Aorta (tissue), 5 donors: Measurements from ENCODE around the gene ZMYND10. TPM values are rescaled to one million over a fixed set of nuclear protein-coding genes. Genes with fewer than 3 reads are reported as not detected.

ENCODE experiments used
- ATAC-seq: fragments of 200-7000 bp; cut with Tn5 transposase; one replicate; pipeline ENCODE4 v1.9.1; 2022; ENCODE audit warnings: moderate library complexity; ENCODE audit not compliant: low FRiP score
- DNase-seq, 2 donors: peaks; one replicate each; pipeline ENCODE4 v3.0.0-alpha.2; 2020
- H3K27ac ChIP-seq, 2 donors: one replicate each; pipeline ENCODE4 v1.5.1; 2013; ENCODE audit warnings: low read length in 2 of 2, mild to moderate bottlenecking in 2 of 2, moderate library complexity in 2 of 2, control low read depth in 1 of 2, inconsistent platforms in 1 of 2, low read depth in 1 of 2
- H3K27me3 ChIP-seq, 2 donors: one replicate each; pipeline ENCODE4 v1.6.1; 2013; ENCODE audit warnings: control low read depth in 1 of 2, low read length in 1 of 2, mild to moderate bottlenecking in 1 of 2, moderate library complexity in 1 of 2; ENCODE audit not compliant: insufficient read depth in 2 of 2, control insufficient read depth in 1 of 2
- H3K36me3 ChIP-seq, 2 donors: one replicate each; pipeline ENCODE4 v1.6.1; 2013; ENCODE audit warnings: control low read depth in 1 of 2, low read length in 1 of 2, mild to moderate bottlenecking in 1 of 2; ENCODE audit not compliant: insufficient read depth in 2 of 2, control insufficient read depth in 1 of 2
- H3K4me1 ChIP-seq, 2 donors: one replicate each; pipeline ENCODE4 v1.6.1; 2013; ENCODE audit warnings: low read length in 2 of 2, control low read depth in 1 of 2, mild to moderate bottlenecking in 1 of 2, moderate library complexity in 1 of 2; ENCODE audit not compliant: insufficient read depth in 2 of 2, control insufficient read depth in 1 of 2
- H3K4me3 ChIP-seq, 2 donors: one replicate each; pipeline ENCODE4 v1.5.1; 2013; ENCODE audit warnings: low read length in 2 of 2, control low read depth in 1 of 2, mild to moderate bottlenecking in 1 of 2
- H3K9me3 ChIP-seq: one replicate; pipeline ENCODE4 v1.6.1; 2013; ENCODE audit warnings: mild to moderate bottlenecking, low read length; ENCODE audit not compliant: control insufficient read depth
- WGBS, 2 donors: extraction: QIAGEN DNeasy Blood & Tissue Kit; methylation state at CpG; one replicate each; pipeline ENCODE4 v1.1.7; 2013; 5-methylcytosine and 5-hydroxymethylcytosine counted together
- intact Hi-C, 2 donors: fragments of 100-400 bp; cut with DNase I; formaldehyde crosslinking; loops; one replicate each; pipeline versions ENCODE4 v1.14.2 to v1.15.0; 2022
- polyA plus RNA-seq, 2 donors: library from polyadenylated mRNA; stranded (reverse); fragments of 200-250 nt; gene quantifications; one replicate each; pipeline ENCODE4 v1.2.3, GENCODE V29; 2013
- total RNA-seq, 2 donors: library from RNA; stranded (reverse); fragmentation: NEBNext Ultra II Directional; extraction: Animal tissue kit (Norgen Biotek cat#: 25700); gene quantifications; one replicate each; pipeline ENCODE4 v1.2.1, GENCODE V29; 2021
- donor health status: healthy with polysubstance abuse.
- donor health status: Bipolar disorder and iron deficiency.
- donor health status: DM: no; HTN: no; CAD: no.
- donor health status: DM: no; HTN: no; CAD: no.
- donor health status: DM: yes; HTN: yes; CAD: no.

The ZMYND10 gene
- total and polyA plus RNA-seq, 4 donors = 0.13 to 3.5 (median 0.82) TPM

DNA sequence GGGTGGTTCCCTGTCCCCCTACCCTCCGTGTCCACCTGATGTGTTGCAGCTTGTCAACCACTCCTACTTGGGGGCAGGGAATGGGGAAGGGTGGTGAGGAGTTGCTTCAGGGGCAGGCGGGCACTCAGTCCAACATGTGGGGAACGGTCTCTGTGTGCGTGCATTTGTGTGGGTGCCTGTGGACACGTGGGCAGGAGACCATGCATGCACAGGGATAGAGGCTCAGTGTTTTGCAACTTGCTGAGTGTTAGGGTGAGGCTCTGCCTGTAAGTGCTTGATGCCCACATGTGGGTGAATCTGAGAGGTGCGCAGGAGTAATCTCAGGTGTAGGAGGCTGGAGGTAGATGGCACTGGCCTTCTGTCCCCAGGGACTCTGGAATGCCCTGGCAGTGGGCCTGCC lies 38.2 kb upstream of the ZMYND10 start:
- Histone ChIP-seq H3K27me3 (no peaks in the 10 kb centered on the region), H3K27ac (no peak overlapping the region), H3K9me3 (no peaks in the 10 kb centered on the region), H3K4me1 (no peaks in the 10 kb centered on the region), H3K36me3 (no peaks in the 10 kb centered on the region), H3K4me3 (no peak overlapping the region)
- 91 to 93% methylated on average over 6 of the region's 6 CpGs for WGBS, 2 donors
- intact Hi-C loops = loop anchor here in 1 of 2 donors (10.0 kb wide), 1 partner anchor 91 kb away; no protein-coding TSS in a partner anchor
- DNase-seq = no peak
- ATAC-seq = no peak

GRCh38 chr3:50382722-50383121 lies 37.2 kb upstream of the ZMYND10 start:
- no peaks in the 10 kb centered on the region for H3K4me1 ChIP-seq
- no peak for DNase-seq
- no peaks in the 10 kb centered on the region for H3K27me3 ChIP-seq
- ATAC-seq = no peak
- H3K36me3 ChIP-seq = no peaks in the 10 kb centered on the region
- H3K4me3 ChIP-seq = no peak overlapping the region
- intact Hi-C loops = loop anchor here in 1 of 2 donors (10.0 kb wide), 1 partner anchor 92 kb away; no protein-coding TSS in a partner anchor
- no peak overlapping the region for H3K27ac ChIP-seq
- WGBS, 2 donors = 85 to 88% methylated on average over 12 of the region's 12 CpGs
- no peaks in the 10 kb centered on the region for H3K9me3 ChIP-seq

DNA sequence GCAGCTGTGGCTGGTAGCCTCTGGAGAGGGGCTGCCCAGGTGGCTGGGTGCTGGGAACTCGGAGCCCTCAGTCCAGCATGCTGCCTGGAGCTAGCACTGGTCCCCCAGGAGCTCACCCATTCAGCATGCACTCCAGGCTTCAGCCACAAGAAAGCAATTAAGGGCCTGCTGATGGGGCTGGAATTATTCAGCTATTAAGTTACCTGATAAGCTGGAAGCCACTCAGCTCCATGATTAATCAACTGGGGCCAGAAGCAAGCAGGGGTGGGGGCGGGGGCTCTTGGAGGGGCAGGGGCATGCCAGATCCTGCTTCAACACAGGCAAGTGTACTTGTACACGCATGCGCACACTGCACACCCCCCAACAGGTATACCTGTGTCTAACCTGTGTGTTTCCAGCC lies 35.9 kb upstream of the ZMYND10 start:
- WGBS, 2 donors = 95 to 98% methylated on average over 4 of the region's 4 CpGs
- intact Hi-C loops = loop anchor here in 1 of 2 donors (10.0 kb wide), 1 partner anchor 93 kb away; no protein-coding TSS in a partner anchor
- DNase-seq (no peak), ATAC-seq (no peak)
- no peaks in the 10 kb centered on the region for H3K27me3 ChIP-seq
- H3K4me3 ChIP-seq = no peak overlapping the region
- no peaks in the 10 kb centered on the region for H3K4me1 ChIP-seq
- no peaks in the 10 kb centered on the region for H3K36me3 ChIP-seq
- no peaks in the 10 kb centered on the region for H3K9me3 ChIP-seq
- no peak overlapping the region for H3K27ac ChIP-seq

DNA sequence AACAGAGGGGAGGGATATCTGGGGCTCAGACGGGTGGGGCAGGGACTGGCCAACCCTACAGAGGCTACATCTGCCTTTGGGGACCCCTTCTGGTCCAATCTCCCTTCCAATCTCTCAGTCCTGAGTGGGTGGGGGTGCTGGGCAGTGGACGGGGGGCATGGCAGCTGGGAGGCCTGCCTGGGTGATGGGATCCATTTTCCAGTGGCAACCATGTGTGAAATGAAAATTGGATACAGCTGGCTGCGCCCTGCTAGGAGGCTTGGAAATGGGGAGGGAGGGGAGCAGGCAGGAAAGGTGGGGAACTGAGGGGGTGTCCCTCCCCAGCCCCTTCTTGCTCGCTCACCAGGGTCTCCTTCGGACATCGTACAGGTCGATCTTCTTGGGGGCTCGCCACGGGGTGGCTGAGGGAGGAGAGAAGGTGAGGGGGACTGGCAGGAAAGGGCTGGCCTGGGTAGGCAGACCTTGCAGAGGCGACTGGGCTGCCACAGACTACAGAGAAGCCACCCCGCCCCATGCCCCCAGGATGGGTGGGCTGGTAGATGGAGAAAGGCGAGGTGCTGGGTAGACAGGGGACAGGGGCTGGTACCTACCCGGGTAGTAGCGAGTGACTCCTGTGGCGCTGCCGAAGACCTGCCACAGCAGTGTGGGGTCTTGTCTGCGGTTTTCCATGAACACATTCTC lies 35.0 kb upstream of the ZMYND10 start:
- ATAC-seq = no peak
- Histone ChIP-seq H3K9me3 (no peaks in the 10 kb centered on the region), H3K36me3 (no peaks in the 10 kb centered on the region), H3K4me3 (no peak overlapping the region), H3K4me1 (no peaks in the 10 kb centered on the region), H3K27ac (no peak overlapping the region), H3K27me3 (no peaks in the 10 kb centered on the region)
- intact Hi-C loops = loop anchor here in 1 of 2 donors (10.0 kb wide), 1 partner anchor 94 kb away; no protein-coding TSS in a partner anchor
- 92 to 93% methylated on average over 17 of the region's 17 CpGs for WGBS, 2 donors
- DNase-seq = no peak

- intact Hi-C loops = no loop called here
- no peak overlapping the region for H3K4me3 ChIP-seq
- no peak for ATAC-seq
These were observed 33.2 kb upstream of the ZMYND10 start for GRCh38 chr3:50378757-50379156.

DNA sequence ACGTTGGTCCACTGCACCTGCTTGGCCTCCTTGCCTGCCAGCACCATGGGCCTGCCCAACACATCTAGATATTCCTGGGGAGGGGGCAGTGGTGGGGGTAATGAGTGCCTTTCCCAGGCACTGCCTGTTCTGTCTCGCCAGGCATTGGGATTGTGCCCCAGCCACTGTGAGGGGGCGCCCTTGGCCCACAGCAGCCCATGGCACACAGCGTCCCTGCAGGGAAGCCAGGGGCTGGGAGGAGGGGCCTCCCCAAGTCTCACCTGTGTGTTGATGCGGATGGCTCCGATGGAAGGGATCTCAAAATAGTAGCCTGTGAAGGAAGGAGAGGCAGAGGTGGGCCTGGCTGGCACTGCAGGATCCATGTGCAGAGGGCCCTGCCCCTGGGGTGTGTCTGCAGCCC lies 32.5 kb upstream of the ZMYND10 start:
- ATAC-seq (no peak), DNase-seq (no peak)
- no peaks in the 10 kb centered on the region for H3K9me3 ChIP-seq
- WGBS, 2 donors = 83 to 86% methylated on average over 6 of the region's 6 CpGs
- no peak overlapping the region for H3K27ac ChIP-seq
- intact Hi-C loops = no loop called here
- H3K4me3 ChIP-seq = no peak overlapping the region
- H3K36me3 ChIP-seq = no peaks in the 10 kb centered on the region
- H3K27me3 ChIP-seq = no peaks in the 10 kb centered on the region
- no peaks in the 10 kb centered on the region for H3K4me1 ChIP-seq

More at GRCh38 chr3:50378757-50379156, 33.2 kb upstream of the ZMYND10 start:
- Histone ChIP-seq H3K9me3 (no peaks in the 10 kb centered on the region), H3K27ac (no peak overlapping the region), H3K27me3 (no peaks in the 10 kb centered on the region), H3K4me1 (no peaks in the 10 kb centered on the region), H3K36me3 (no peaks in the 10 kb centered on the region)
- DNase-seq = no peak
- 93 to 94% methylated on average over 17 of the region's 17 CpGs for WGBS, 2 donors

- ATAC-seq (no peak), DNase-seq (no peak)
- intact Hi-C loops = no loop called here
- Histone ChIP-seq H3K27ac (no peak overlapping the region), H3K9me3 (no peaks in the 10 kb centered on the region), H3K4me3 (no peak overlapping the region), H3K4me1 (no peaks in the 10 kb centered on the region), H3K36me3 (no peaks in the 10 kb centered on the region), H3K27me3 (no peaks in the 10 kb centered on the region)
- WGBS, 2 donors = 81 to 82% methylated on average over 7 of the region's 7 CpGs
These were observed 29.9 kb upstream of the ZMYND10 start for GRCh38 chr3:50375258-50375931.

DNA sequence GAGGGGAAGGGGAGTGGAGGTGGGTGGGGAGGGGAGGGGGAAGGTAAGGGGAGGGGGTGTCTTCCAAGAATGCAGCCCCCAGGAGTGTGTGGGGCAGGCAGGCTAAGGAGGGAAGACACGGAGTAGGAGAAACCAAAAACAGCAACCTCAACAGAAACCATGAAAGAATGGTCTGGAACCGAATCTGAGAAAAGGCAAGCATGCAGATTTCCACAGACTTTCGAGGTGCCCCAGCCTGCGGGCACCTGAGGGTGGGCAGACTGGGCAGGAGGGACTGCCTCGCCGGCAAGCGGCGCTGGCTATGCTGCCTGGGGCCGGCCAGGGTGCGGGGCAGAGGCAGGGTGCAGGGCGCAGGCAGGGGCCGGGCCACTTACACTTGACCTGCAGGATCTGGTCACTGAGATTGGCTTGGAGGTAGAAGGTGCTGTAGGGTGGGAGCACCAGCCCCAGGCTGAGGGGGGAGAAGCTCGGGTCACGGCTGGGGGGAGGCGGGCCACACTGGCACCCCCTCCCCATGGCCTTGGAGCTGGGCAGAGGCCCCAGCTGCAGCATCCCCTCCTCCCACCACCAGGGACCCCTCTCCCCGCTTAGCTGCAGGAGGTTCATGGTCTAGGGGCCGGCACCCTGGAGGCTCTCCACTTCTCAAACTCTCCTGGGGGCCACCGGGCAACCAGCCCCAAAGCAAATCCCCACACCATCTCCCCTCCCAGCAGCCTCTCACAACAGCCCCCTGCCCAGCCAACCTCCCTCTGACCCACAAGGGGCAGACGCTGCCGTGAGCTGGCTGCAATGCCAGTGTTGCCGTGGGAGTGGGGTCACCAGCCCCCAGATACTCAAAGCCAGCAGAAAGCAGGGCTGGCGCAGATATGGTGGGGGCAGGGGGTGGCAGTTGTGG lies 29.1 kb upstream of the ZMYND10 start:
- DNase-seq (no peak), ATAC-seq (no peak)
- Histone ChIP-seq H3K9me3 (no peaks in the 10 kb centered on the region), H3K36me3 (no peaks in the 10 kb centered on the region), H3K4me1 (no peaks in the 10 kb centered on the region), H3K4me3 (no peak overlapping the region), H3K27ac (no peak overlapping the region), H3K27me3 (no peaks in the 10 kb centered on the region)
- whole genome bisulfite sequencing, 2 donors = 88 to 89% methylated on average over 21 to 22 of the region's 22 CpGs
- intact Hi-C loops = no loop called here
